ENCODE results near the gene RNH1.

DNA sequence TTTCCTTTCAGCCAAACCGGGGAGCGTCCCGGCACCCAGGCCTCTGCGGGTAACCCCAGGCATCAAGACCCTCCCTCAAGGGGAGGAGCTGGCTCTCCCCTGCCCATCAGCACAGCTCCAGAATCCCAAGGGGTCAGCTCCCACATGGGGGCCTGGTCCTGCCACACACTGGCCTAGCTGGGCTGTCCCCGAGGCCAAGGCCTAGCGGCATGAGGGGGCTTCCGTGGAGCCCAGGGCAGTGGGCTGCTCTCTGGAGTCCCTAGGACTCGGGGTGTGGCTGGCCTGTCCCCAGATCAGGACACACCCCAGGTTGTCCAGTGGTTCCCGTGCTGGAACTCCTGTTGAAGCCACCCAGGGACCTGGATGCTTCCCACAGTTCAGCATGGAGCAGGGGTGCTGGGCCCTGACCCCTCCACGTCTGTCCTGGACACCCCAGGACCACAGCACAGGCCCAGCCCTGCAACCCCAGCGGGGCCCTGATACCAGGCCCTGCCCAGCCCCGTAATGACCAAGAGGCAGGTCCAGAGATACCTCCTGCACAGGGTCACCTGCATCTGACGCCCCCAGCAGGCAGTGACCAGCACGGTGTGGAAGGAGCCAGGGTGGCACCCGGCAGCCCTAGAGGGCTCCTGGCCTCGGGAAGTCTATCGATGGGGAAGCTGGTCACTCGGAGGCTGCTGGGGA is 22.8 kb upstream of the RNH1 start:
- TF ChIP-seq TAF1 (IDR thresholded peaks at IDR 0.05; ENCODE audit: low read depth) (no peak), POLR2AphosphoS5 (IDR thresholded peaks at IDR 0.05) (no peak), SMC3 (conservative IDR thresholded peaks at IDR 0.05; ENCODE audit: poor library complexity) (no peak)
- TF ChIP-seq, protein P1, sequence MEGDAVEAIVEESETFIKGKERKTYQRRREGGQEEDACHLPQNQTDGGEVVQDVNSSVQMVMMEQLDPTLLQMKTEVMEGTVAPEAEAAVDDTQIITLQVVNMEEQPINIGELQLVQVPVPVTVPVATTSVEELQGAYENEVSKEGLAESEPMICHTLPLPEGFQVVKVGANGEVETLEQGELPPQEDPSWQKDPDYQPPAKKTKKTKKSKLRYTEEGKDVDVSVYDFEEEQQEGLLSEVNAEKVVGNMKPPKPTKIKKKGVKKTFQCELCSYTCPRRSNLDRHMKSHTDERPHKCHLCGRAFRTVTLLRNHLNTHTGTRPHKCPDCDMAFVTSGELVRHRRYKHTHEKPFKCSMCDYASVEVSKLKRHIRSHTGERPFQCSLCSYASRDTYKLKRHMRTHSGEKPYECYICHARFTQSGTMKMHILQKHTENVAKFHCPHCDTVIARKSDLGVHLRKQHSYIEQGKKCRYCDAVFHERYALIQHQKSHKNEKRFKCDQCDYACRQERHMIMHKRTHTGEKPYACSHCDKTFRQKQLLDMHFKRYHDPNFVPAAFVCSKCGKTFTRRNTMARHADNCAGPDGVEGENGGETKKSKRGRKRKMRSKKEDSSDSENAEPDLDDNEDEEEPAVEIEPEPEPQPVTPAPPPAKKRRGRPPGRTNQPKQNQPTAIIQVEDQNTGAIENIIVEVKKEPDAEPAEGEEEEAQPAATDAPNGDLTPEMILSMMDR (IDR thresholded peaks at IDR 0.05; ENCODE audit: poor library complexity, severe bottlenecking), result no peak

All from neural cell (in vitro differentiated cells).